PFSK-1 (cell line): Measurements from ENCODE around the gene RHPN2.
A peak's percentile ranks its signal among the peaks of the same experiment; 100 is the strongest.

Source experiments
- FOXP2 ChIP-seq: optimal IDR thresholded peaks from 2 replicates; pipeline ENCODE3; 2011; ENCODE audit warnings: borderline replicate concordance, control low read depth, inconsistent platforms; ENCODE audit not compliant: insufficient read depth; ENCODE audit errors: extremely low read length, extremely low read depth
- POLR2AphosphoS5 ChIP-seq: IDR thresholded peaks from 2 replicates; pipeline ENCODE4 v1.6.1; 2012; ENCODE audit warnings: low read depth, mild to moderate bottlenecking, control low read depth, low read length, moderate library complexity
- SIN3A ChIP-seq: IDR thresholded peaks from 2 replicates; pipeline ENCODE4 v1.6.1; 2012; ENCODE audit warnings: mild to moderate bottlenecking, low read length, moderate library complexity, borderline replicate concordance; ENCODE audit not compliant: insufficient read depth
- TAF1 ChIP-seq: IDR thresholded peaks from 2 replicates; pipeline ENCODE4 v1.6.1; 2012; ENCODE audit warnings: low read length, control low read depth, borderline replicate concordance; ENCODE audit not compliant: insufficient read depth
- TF ChIP-seq, protein P1 (sequence below), 2 experiments: IDR thresholded peaks; 2 replicates each; pipeline versions ENCODE4 v1.6.1 to v1.8.0; 2011 to 2012; ENCODE audit warnings: low read depth in 2 of 2, low read length in 2 of 2, control low read depth in 1 of 2, inconsistent platforms in 1 of 2, mild to moderate bottlenecking in 1 of 2, moderate library complexity in 1 of 2; ENCODE audit not compliant: insufficient read depth in 1 of 2

RHPN2 gene

DNA sequence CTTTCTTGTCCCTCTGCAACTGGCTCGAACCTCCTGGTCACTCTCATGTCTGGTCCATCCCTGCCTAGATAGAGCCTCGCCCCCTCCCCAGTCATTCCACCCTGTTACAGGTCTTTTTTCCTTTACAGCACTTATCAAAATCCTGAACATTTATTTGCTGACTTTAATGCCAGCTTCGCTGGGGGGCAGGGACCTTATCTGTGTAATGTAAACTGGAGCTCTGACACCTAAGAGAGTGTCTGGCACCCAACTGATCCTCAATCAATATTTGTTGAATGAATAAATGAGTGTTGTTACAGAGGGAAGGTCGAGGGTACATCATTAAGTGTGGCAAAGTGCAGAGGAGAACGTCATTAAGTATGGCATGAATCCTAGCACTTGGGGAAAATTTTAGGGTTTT is 76.0 kb downstream of the RHPN2 start:
- no peak for TF ChIP-seq POLR2AphosphoS5
- TF ChIP-seq, protein P1, sequence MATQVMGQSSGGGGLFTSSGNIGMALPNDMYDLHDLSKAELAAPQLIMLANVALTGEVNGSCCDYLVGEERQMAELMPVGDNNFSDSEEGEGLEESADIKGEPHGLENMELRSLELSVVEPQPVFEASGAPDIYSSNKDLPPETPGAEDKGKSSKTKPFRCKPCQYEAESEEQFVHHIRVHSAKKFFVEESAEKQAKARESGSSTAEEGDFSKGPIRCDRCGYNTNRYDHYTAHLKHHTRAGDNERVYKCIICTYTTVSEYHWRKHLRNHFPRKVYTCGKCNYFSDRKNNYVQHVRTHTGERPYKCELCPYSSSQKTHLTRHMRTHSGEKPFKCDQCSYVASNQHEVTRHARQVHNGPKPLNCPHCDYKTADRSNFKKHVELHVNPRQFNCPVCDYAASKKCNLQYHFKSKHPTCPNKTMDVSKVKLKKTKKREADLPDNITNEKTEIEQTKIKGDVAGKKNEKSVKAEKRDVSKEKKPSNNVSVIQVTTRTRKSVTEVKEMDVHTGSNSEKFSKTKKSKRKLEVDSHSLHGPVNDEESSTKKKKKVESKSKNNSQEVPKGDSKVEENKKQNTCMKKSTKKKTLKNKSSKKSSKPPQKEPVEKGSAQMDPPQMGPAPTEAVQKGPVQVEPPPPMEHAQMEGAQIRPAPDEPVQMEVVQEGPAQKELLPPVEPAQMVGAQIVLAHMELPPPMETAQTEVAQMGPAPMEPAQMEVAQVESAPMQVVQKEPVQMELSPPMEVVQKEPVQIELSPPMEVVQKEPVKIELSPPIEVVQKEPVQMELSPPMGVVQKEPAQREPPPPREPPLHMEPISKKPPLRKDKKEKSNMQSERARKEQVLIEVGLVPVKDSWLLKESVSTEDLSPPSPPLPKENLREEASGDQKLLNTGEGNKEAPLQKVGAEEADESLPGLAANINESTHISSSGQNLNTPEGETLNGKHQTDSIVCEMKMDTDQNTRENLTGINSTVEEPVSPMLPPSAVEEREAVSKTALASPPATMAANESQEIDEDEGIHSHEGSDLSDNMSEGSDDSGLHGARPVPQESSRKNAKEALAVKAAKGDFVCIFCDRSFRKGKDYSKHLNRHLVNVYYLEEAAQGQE (IDR thresholded peaks at IDR 0.05; ENCODE audit: insufficient read depth in 1 of 2, low read depth in 2 of 2, low read length in 2 of 2): no peak
- no peak for TF ChIP-seq SIN3A
- TF ChIP-seq TAF1: no peak
- no peak for TF ChIP-seq FOXP2

DNA sequence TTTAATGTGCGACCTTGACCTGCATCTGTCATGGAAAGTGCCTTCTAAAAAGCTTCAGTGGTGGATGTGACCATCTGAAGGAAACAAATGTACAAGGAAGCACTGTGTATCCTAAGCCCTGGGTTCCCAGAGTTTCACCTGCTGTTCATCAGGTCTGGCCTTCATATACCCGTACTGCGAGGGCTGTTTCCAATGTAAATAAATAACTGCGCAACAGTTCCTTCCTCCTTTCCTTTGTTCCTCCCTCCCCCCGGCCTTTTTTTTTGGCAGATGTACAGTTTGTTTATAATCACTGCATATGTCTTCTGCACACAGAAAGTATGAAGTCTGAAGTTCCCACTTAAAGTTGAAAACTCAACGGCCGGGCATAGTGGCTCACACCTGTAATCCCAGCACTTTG is 87.4 kb downstream of the RHPN2 start:
- TF ChIP-seq TAF1 (no peak), FOXP2 (no peak), POLR2AphosphoS5 (no peak), SIN3A (no peak)
- TF ChIP-seq, protein P1 (IDR thresholded peaks at IDR 0.05; ENCODE audit: insufficient read depth in 1 of 2, low read depth in 2 of 2, low read length in 2 of 2): no peak

DNA sequence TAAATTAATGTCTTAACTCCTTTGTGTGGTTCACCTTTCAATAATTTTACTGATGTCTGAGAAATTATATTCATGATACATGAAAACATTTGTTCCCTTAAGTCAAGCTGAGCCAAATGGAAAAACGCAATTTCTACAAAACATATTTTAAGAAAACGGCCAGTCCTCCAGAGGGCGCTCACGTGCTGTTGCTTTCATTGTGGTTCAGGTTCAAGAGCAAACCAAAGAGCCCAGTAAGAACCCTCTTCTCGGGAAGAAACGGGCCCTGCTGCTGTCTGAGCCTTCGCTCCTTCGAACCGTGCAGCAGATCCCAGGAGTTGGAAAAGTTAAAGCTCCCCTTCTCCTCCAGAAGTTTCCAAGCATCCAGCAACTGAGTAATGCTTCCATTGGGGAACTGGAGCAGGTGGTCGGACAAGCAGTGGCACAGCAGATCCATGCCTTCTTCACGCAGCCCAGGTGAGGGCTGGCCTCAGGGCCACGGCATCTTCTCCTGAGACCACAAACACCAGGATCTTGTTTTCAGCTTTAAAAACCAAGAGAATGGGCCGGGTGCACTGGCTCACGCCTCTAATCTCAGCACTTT is 88.4 kb downstream of the RHPN2 start:
- TF ChIP-seq SIN3A (no peak), TAF1 (no peak), FOXP2 (no peak), POLR2AphosphoS5 (no peak)
- TF ChIP-seq, protein P1 (IDR thresholded peaks at IDR 0.05; ENCODE audit: insufficient read depth in 1 of 2, low read depth in 2 of 2, low read length in 2 of 2): no peak

DNA sequence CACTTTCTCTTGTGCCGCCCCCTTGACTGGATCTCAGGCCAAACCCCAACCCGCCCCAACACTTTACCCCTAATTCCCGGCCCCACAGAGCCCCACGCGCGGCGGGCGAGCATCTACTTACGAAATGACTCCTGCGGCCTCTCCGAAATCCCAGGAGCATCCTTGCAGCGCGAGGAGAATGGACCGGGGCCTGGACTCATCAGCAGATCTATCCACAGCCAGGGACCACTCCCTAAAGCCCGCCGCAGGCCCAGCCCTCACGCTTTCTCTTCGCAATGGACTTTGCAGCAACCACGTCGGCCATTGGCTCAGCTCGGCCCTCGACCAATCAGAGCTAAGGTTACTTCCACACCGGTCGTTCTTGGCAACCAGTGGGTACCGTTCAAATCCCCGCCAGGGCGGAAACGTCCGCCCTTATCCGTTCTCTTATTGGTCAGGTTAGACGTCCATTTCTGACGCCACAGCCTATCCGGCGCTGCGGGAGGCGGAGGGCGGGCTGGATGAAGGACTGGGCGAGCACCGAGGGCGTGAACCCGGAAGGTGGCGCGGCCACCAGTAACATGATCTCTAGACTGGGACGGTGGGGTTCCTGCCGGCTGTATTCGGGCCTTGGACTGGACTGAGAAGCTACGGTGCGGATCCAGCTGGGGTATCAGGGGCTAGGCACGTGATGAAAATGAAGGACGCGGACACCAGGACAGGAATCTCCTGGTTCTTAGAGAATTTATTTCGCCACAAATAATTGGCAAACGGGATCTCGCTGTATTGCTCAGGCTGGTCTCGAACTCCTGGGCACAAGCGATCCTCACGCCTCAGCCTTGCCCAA is 92.8 kb downstream of the RHPN2 start, which contains the start of the genes CEP89 and FAAP24:
TSS of gene CEP89 (minus strand) at position 244 of the 826 bp plus-strand sequence. CDS start at position 160, 84 bp downstream.
TSS of gene FAAP24 (plus strand) at position 528 of the 826 bp plus-strand sequence. CDS start 955 bp downstream, outside the sequence.
- TF ChIP-seq SIN3A (peak; percentile 99), TAF1 (peak; percentile 74; the same call in 1 of the 2 replicates), POLR2AphosphoS5 (peak; percentile 78), FOXP2 (peak; percentile 31)
- TF ChIP-seq, protein P1 (IDR thresholded peaks at IDR 0.05; ENCODE audit: insufficient read depth in 1 of 2, low read depth in 2 of 2, low read length in 2 of 2): peak in 1 of 2 experiments; percentile 35; a peak in 1 of 4 replicates
